Measurements from ENCODE around the gene NRG3.
"Not testable (repeated sequence)": the region's sequence is repeated elsewhere in the genome, so short reads cannot be mapped to it uniquely, and the experiment has no call there.

NRG3 gene

GRCh38 chr10:82308641-82309040, 433.6 kb downstream of the NRG3 start:
- no peak for DNase-seq

GRCh38 chr10:82310839-82311238, 435.8 kb downstream of the NRG3 start:
- no peak for DNase-seq

GRCh38 chr10:82313401-82313800, 438.4 kb downstream of the NRG3 start:
- no peak for DNase-seq

GRCh38 chr10:82318534-82318933, 443.5 kb downstream of the NRG3 start:
- no peak for DNase-seq

GRCh38 chr10:82319074-82319473, 444.1 kb downstream of the NRG3 start:
- no peak for DNase-seq

GRCh38 chr10:82319562-82319961, 444.6 kb downstream of the NRG3 start:
- DNase-seq, result no peak

GRCh38 chr10:82321724-82322123, 446.7 kb downstream of the NRG3 start:
- no peak for DNase-seq

GRCh38 chr10:82331716-82332115, 456.7 kb downstream of the NRG3 start:
- DNase-seq, result no peak

GRCh38 chr10:82335831-82336230, 460.8 kb downstream of the NRG3 start:
- DNase-seq, result no peak

- DNase-seq, result no peak
Measured at GRCh38 chr10:82340166-82340565, 465.2 kb downstream of the NRG3 start.

- DNase-seq, result not testable (repeated sequence)
Measured at GRCh38 chr10:82349590-82349989, 474.6 kb downstream of the NRG3 start.

- DNase-seq, result no peak
Measured at GRCh38 chr10:82353381-82353780, 478.4 kb downstream of the NRG3 start.

- DNase-seq, result no peak
Measured at GRCh38 chr10:82358486-82359099, 483.6 kb downstream of the NRG3 start.

GRCh38 chr10:82361256-82361655, 486.3 kb downstream of the NRG3 start:
- no peak for DNase-seq

GRCh38 chr10:82377608-82378007, 502.6 kb downstream of the NRG3 start:
- DNase-seq, result no peak

GRCh38 chr10:82378146-82378545, 503.2 kb downstream of the NRG3 start:
- no peak for DNase-seq

GRCh38 chr10:82383350-82383749, 508.4 kb downstream of the NRG3 start:
- DNase-seq, result no peak

GRCh38 chr10:82390866-82391658, 516.1 kb downstream of the NRG3 start:
- DNase-seq, result no peak

- no peak for DNase-seq
Measured at GRCh38 chr10:82391971-82392370, 517.0 kb downstream of the NRG3 start.

- DNase-seq, result no peak
Measured at GRCh38 chr10:82392533-82392932, 517.5 kb downstream of the NRG3 start.

- no peak for DNase-seq
Measured at GRCh38 chr10:82394122-82394521, 519.1 kb downstream of the NRG3 start.

- no peak for DNase-seq
Measured at GRCh38 chr10:82394987-82395386, 520.0 kb downstream of the NRG3 start.

- no peak for DNase-seq
Measured at GRCh38 chr10:82396886-82397285, 521.9 kb downstream of the NRG3 start.

- DNase-seq, result no peak
Measured at GRCh38 chr10:82397854-82398253, 522.9 kb downstream of the NRG3 start.

GRCh38 chr10:82399850-82400249, 524.9 kb downstream of the NRG3 start:
- DNase-seq, result no peak

All from activated CD4-positive, alpha-beta T cell treated with anti-CD3 and anti-CD28 coated beads for 4 hours (primary cell).